SHP77 treated with DMSO at 0.1 percent for 48 hours (cell line): ENCODE results near the gene MAB21L2.
"Not testable (repeated sequence)": the region's sequence is repeated elsewhere in the genome, so short reads cannot be mapped to it uniquely, and the experiment has no call there.

Experiments used
- DNase-seq: peaks from one replicate; lab custom pipeline; 2025; lab: John Stamatoyannopoulos, UW

MAB21L2 gene

GRCh38 chr4:150582146-150582872 lies at the start of gene MAB21L2:
TSS of gene MAB21L2 (plus strand) at chr4:150582151. CDS start at chr4:150583030, 879 bp downstream.
- DNase-seq, result no peak

GRCh38 chr4:150533673-150534072 lies 48.3 kb upstream of the MAB21L2 start:
- DNase-seq, result no peak

- no peak for DNase-seq
Observed at GRCh38 chr4:150534818-150535217, 47.1 kb upstream of the MAB21L2 start.

GRCh38 chr4:150537911-150538310 lies 44.0 kb upstream of the MAB21L2 start:
- not testable (repeated sequence) for DNase-seq

GRCh38 chr4:150540536-150540935 lies 41.4 kb upstream of the MAB21L2 start:
- no peak for DNase-seq

- no peak for DNase-seq
Observed at GRCh38 chr4:150540959-150541360, 41.0 kb upstream of the MAB21L2 start.

GRCh38 chr4:150541681-150542080 lies 40.3 kb upstream of the MAB21L2 start:
- DNase-seq, result no peak

GRCh38 chr4:150543042-150543441 lies 38.9 kb upstream of the MAB21L2 start:
- no peak for DNase-seq

GRCh38 chr4:150546286-150546685 lies 35.7 kb upstream of the MAB21L2 start:
- DNase-seq, result no peak

- DNase-seq, result no peak
Observed at GRCh38 chr4:150547154-150547838, 34.7 kb upstream of the MAB21L2 start.

- DNase-seq, result not testable (repeated sequence)
Observed at GRCh38 chr4:150557811-150558210, 24.1 kb upstream of the MAB21L2 start.

GRCh38 chr4:150561143-150561737 lies 20.7 kb upstream of the MAB21L2 start:
- DNase-seq, result no peak

- DNase-seq, result no peak
Observed at GRCh38 chr4:150562250-150562649, 19.7 kb upstream of the MAB21L2 start.

GRCh38 chr4:150562751-150563150 lies 19.2 kb upstream of the MAB21L2 start:
- no peak for DNase-seq

GRCh38 chr4:150564967-150565366 lies 17.0 kb upstream of the MAB21L2 start:
- DNase-seq, result not testable (repeated sequence)

GRCh38 chr4:150567070-150567469 lies 14.9 kb upstream of the MAB21L2 start:
- no peak for DNase-seq

GRCh38 chr4:150569384-150569987 lies 12.5 kb upstream of the MAB21L2 start:
- DNase-seq, result no peak

GRCh38 chr4:150569998-150570535 lies 11.9 kb upstream of the MAB21L2 start:
- no peak for DNase-seq

GRCh38 chr4:150570862-150571261 lies 11.1 kb upstream of the MAB21L2 start:
- DNase-seq, result no peak

- no peak for DNase-seq
Observed at GRCh38 chr4:150572704-150573504, 9.0 kb upstream of the MAB21L2 start.

GRCh38 chr4:150573534-150573933 lies 8.4 kb upstream of the MAB21L2 start:
- DNase-seq, result no peak

GRCh38 chr4:150574678-150575077 lies 7.3 kb upstream of the MAB21L2 start:
- no peak for DNase-seq
